OCI-LY7 (cell line): ENCODE data around the gene UBAP2L. TPM values are rescaled to one million over a fixed set of nuclear protein-coding genes. Genes with fewer than 3 reads are reported as not detected.
A peak's percentile ranks its signal among the peaks of the same experiment; 100 is the strongest.

ENCODE experiments used
- BruUV-seq: library from RNA; stranded (reverse); fragments of 400-500 nt; replicated peaks from 2 replicates; lab custom pipeline; 2021; lab: Mats Ljungman, UMichigan
- CTCF ChIA-PET: fragments of 300-600 bp; sonication (Branson Sonifier 250); formaldehyde crosslinking; loops from one replicate; lab custom pipeline; 2022; ENCODE audit warnings: antibody characterized with exemption; ENCODE audit not compliant: unreplicated experiment; lab: Charles Lee
- POLR2A ChIA-PET: fragments of 300-600 bp; sonication (Branson Sonifier 250); formaldehyde crosslinking; loops from one replicate; lab custom pipeline; 2022; ENCODE audit warnings: antibody characterized with exemption; lab: Charles Lee
- DNase-seq: peaks from one replicate; pipeline ENCODE4 v3.0.0-alpha.2; 2015; ENCODE audit warnings: low spot score
- H2AFZ ChIP-seq: fragments of 200-600 bp; sonication (generic), shearing (Covaris generic); 2 replicates; pipeline ENCODE4 v1.6.1; 2014; ENCODE audit warnings: mild to moderate bottlenecking, antibody characterized with exemption, low read length, moderate library complexity
- H3K27ac ChIP-seq: fragments of 200-600 bp; sonication (generic); 2 replicates; pipeline ENCODE4 v1.5.1; 2014; ENCODE audit warnings: mixed run types, low read depth, mild to moderate bottlenecking, moderate library complexity, low read length, inconsistent platforms; ENCODE audit not compliant: poor library complexity, severe bottlenecking
- H3K36me3 ChIP-seq: fragments of 200-600 bp; sonication (generic); 2 replicates; pipeline ENCODE4 v1.6.1; 2014; ENCODE audit warnings: mild to moderate bottlenecking, antibody characterized with exemption, low read length, moderate library complexity, mixed read lengths; ENCODE audit not compliant: insufficient read depth
- H3K4me1 ChIP-seq: fragments of 200-600 bp; sonication (generic); 2 replicates; pipeline ENCODE4 v1.5.1; 2014; ENCODE audit warnings: mild to moderate bottlenecking, low read length; ENCODE audit not compliant: insufficient read depth, poor library complexity, severe bottlenecking
- H3K4me2 ChIP-seq: fragments of 200-600 bp; sonication (generic); 2 replicates; pipeline ENCODE4 v1.6.1; 2014; ENCODE audit warnings: mild to moderate bottlenecking, low read length
- H3K4me3 ChIP-seq: fragments of 200-600 bp; sonication (generic); 2 replicates; pipeline ENCODE4 v1.5.1; 2014; ENCODE audit warnings: mild to moderate bottlenecking, low read depth, low read length; ENCODE audit not compliant: poor library complexity, severe bottlenecking
- H3K79me2 ChIP-seq: fragments of 200-600 bp; sonication (generic); 2 replicates; pipeline ENCODE4 v1.6.1; 2016; ENCODE audit warnings: low read depth, mild to moderate bottlenecking, low read length, moderate library complexity, mixed read lengths; ENCODE audit not compliant: insufficient read depth
- H3K9me2 ChIP-seq: fragments of 200-600 bp; sonication (generic); 2 replicates; pipeline ENCODE4 v1.6.1; 2016; ENCODE audit warnings: mild to moderate bottlenecking, low read length, mixed read lengths; ENCODE audit not compliant: insufficient read depth
- H3K9me3 ChIP-seq: fragments of 200-600 bp; sonication (generic); 2 replicates; pipeline ENCODE4 v1.6.1; 2014; ENCODE audit warnings: mild to moderate bottlenecking, mixed run types, low read length, mixed read lengths
- H4K20me1 ChIP-seq: fragments of 200-600 bp; sonication (generic); 2 replicates; pipeline ENCODE4 v1.6.1; 2014; ENCODE audit warnings: mild to moderate bottlenecking, antibody characterized with exemption, low read length, moderate library complexity, mixed read lengths; ENCODE audit not compliant: insufficient read depth
- EZH2phosphoT487 ChIP-seq: fragments of 200-600 bp; sonication (generic); IDR thresholded peaks from 2 replicates; pipeline ENCODE4 v1.6.1; 2018; ENCODE audit warnings: low read depth, borderline replicate concordance, mild to moderate bottlenecking, mixed run types, antibody characterized with exemption, low read length, moderate library complexity, mixed read lengths
- intact Hi-C: fragments of 100-400 bp; cut with micrococcal nuclease; formaldehyde crosslinking; loops from one replicate; pipeline ENCODE4 v1.10.0; 2022; ENCODE audit not compliant: unreplicated experiment
- total RNA-seq, 2 experiments: library from RNA; depleted of rRNA in 1 of 2; stranded (reverse); fragments of >200 nt in 1 of 2; shearing (Covaris generic) in 1 of 2; gene quantifications; 2 replicates each; pipeline ENCODE4 v1.2.3, GENCODE V29; 2014 to 2022
- TF ChIP-seq, protein P1 (sequence below): fragments of 200-600 bp; sonication (generic); conservative IDR thresholded peaks from 2 replicates; pipeline ENCODE4 v1.5.1; 2014; ENCODE audit warnings: mild to moderate bottlenecking, antibody characterized with exemption, low read length, moderate library complexity, mixed read lengths

UBAP2L gene
- total RNA-seq, 2 experiments from 2014 or later = 80.4 to 179 TPM

DNA sequence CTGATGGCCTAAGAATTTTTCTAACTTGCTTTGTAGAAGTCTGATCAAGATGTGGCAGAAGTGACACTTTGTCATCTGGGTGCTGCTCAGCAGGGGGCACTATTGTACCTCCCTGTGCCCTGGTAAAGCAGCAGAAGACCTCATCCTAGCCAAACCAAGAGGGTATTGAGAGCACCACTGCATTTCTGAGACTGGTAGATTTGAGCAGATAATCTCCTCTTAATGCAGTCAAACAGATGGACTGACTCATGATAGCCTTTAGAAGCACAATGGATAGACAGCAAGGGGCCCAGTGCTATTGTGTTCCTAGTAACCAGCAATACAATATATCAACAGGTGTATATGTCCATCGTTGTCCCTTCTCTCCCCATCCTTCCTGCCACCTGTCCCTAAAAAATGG lies 34.6 kb upstream of the UBAP2L start:
- no peak overlapping the region for H3K4me3 ChIP-seq
- ChIA-PET CTCF (no interaction called here), POLR2A (no interaction called here)
- no TSS peak for BruUV-seq
- TF ChIP-seq EZH2phosphoT487 = no peak
- TF ChIP-seq, protein P1, sequence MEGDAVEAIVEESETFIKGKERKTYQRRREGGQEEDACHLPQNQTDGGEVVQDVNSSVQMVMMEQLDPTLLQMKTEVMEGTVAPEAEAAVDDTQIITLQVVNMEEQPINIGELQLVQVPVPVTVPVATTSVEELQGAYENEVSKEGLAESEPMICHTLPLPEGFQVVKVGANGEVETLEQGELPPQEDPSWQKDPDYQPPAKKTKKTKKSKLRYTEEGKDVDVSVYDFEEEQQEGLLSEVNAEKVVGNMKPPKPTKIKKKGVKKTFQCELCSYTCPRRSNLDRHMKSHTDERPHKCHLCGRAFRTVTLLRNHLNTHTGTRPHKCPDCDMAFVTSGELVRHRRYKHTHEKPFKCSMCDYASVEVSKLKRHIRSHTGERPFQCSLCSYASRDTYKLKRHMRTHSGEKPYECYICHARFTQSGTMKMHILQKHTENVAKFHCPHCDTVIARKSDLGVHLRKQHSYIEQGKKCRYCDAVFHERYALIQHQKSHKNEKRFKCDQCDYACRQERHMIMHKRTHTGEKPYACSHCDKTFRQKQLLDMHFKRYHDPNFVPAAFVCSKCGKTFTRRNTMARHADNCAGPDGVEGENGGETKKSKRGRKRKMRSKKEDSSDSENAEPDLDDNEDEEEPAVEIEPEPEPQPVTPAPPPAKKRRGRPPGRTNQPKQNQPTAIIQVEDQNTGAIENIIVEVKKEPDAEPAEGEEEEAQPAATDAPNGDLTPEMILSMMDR = peak; percentile 84
- no peak overlapping the region for H2AFZ ChIP-seq
- DNase-seq = peak; percentile 67
- intact Hi-C loops = loop anchor here (1.0 to 10.0 kb wide), 3 partner anchors 86 to 289 kb away; partner anchors contain the start of gene HAX1
- peaks cover 5% of the 10 kb centered on the region for H3K4me1 ChIP-seq
- H3K9me2 ChIP-seq = no peaks in the 10 kb centered on the region
- H3K4me2 ChIP-seq = no peak overlapping the region
- H3K9me3 ChIP-seq = no peaks in the 10 kb centered on the region
- H4K20me1 ChIP-seq = peaks cover 7% of the 10 kb centered on the region; the same call in 1 of the 2 replicates
- H3K36me3 ChIP-seq = peaks cover 3% of the 10 kb centered on the region; the same call in 1 of the 2 replicates
- H3K79me2 ChIP-seq = peaks cover 17% of the 10 kb centered on the region
- no peak overlapping the region for H3K27ac ChIP-seq

GRCh38 chr1:154186852-154187501 lies 33.8 kb upstream of the UBAP2L start:
- DNase-seq = peak; percentile 24

More at GRCh38 chr1:154186852-154187501, 33.8 kb upstream of the UBAP2L start:
- H3K36me3 ChIP-seq = no peaks in the 10 kb centered on the region; the same call in 1 of the 2 replicates
- no peaks in the 10 kb centered on the region for H3K9me3 ChIP-seq
- H3K27ac ChIP-seq = no peak overlapping the region
- H3K9me2 ChIP-seq = no peaks in the 10 kb centered on the region
- no peak overlapping the region for H3K4me3 ChIP-seq
- ChIA-PET CTCF (no interaction called here), POLR2A (no interaction called here)
- H4K20me1 ChIP-seq = no peaks in the 10 kb centered on the region; the same call in 1 of the 2 replicates
- intact Hi-C loops = loop anchor here (1.0 to 10.0 kb wide), 3 partner anchors 85 to 288 kb away; partner anchors contain the start of gene HAX1
- peaks cover 3% of the 10 kb centered on the region for H3K4me1 ChIP-seq
- no TSS peak for BruUV-seq
- H3K79me2 ChIP-seq = peaks cover 9% of the 10 kb centered on the region
- no peak overlapping the region for H2AFZ ChIP-seq
- no peak overlapping the region for H3K4me2 ChIP-seq
- TF ChIP-seq EZH2phosphoT487 = no peak
- TF ChIP-seq, protein P1 = no peak
